GM12878 (cell line): ENCODE data around the gene DLG1. TPM values are rescaled to one million over a fixed set of nuclear protein-coding genes. Genes with fewer than 3 reads are reported as not detected.
A peak's percentile ranks its signal among the peaks of the same experiment; 100 is the strongest.

Source experiments
- ATAC-seq: fragments of 200-7000 bp; cut with Tn5 transposase; 3 replicates; pipeline ENCODE4 v1.9.1; 2020; ENCODE audit warnings: mild to moderate bottlenecking, moderate library complexity
- BruUV-seq: library from RNA; stranded (reverse); fragments of 400-500 nt; replicated peaks from 2 replicates; lab custom pipeline; 2021; lab: Mats Ljungman, UMichigan
- CTCF ChIA-PET: fragments of 300-600 bp; sonication (Branson Sonifier 250); formaldehyde crosslinking; extraction: SDS; loops from one replicate; lab custom pipeline; 2021; ENCODE audit warnings: inconsistent platforms; lab: Yijun Ruan, JAX
- POLR2A ChIA-PET: fragments of 350-600 bp; formaldehyde crosslinking; extraction: SDS; loops from one replicate; lab custom pipeline; 2021; ENCODE audit warnings: inconsistent platforms; lab: Charles Lee
- RAD21 ChIA-PET: fragments of 300-600 bp; sonication (Branson Sonifier 250); formaldehyde crosslinking; loops from one replicate; lab custom pipeline; 2023; ENCODE audit warnings: antibody characterized with exemption; ENCODE audit not compliant: unreplicated experiment; lab: Charles Lee
- SMC1A ChIA-PET: fragments of 300-600 bp; sonication (Branson Sonifier 250); formaldehyde crosslinking; loops from one replicate; lab custom pipeline; 2023; ENCODE audit not compliant: unreplicated experiment, uncharacterized antibody; lab: Charles Lee
- DNase-seq: peaks from one replicate; pipeline ENCODE4 v3.0.0-alpha.2; 2011; ENCODE audit warnings: low read depth, low spot score
- FAIRE-seq: peaks from 3 replicates; lab custom pipeline; 2011; peaks lifted over from hg19 to GRCh38; lab: Jason Lieb, UNC
- H2AFZ ChIP-seq: 2 replicates; pipeline ENCODE4 v1.6.0; 2011; ENCODE audit warnings: low read depth, low read length, control low read depth; ENCODE audit not compliant: control insufficient read depth
- H3K27ac ChIP-seq: 2 replicates; pipeline ENCODE4 v1.5.1; 2011; ENCODE audit warnings: control low read depth; ENCODE audit not compliant: control insufficient read depth, insufficient read depth
- H3K27me3 ChIP-seq, 2 experiments: replicated peaks in 1 of 2; 2 replicates each; pipeline versions ENCODE4 v1.6.0 to v1.6.1; 2011; ENCODE audit warnings: low read length in 1 of 2; ENCODE audit not compliant: control insufficient read depth in 2 of 2, insufficient read depth in 2 of 2
- H3K36me3 ChIP-seq, 2 experiments: 2 replicates each; pipeline ENCODE4 v1.5.1; 2011; ENCODE audit warnings: low read length in 1 of 2; ENCODE audit not compliant: control insufficient read depth in 2 of 2, insufficient read depth in 2 of 2
- H3K4me1 ChIP-seq: 2 replicates; pipeline ENCODE4 v1.6.1; 2011; ENCODE audit warnings: mild to moderate bottlenecking, low read length, moderate library complexity, mixed read lengths; ENCODE audit not compliant: control insufficient read depth, insufficient read depth
- H3K4me2 ChIP-seq: 2 replicates; pipeline ENCODE4 v1.6.0; 2011; ENCODE audit warnings: control low read depth; ENCODE audit not compliant: control insufficient read depth, insufficient read depth
- H3K4me3 ChIP-seq: fragments of 200-600 bp; sonication (generic); 2 replicates; pipeline ENCODE4 v1.5.1; 2016
- H3K79me2 ChIP-seq: 2 replicates; pipeline ENCODE4 v1.6.0; 2011; ENCODE audit warnings: low read length; ENCODE audit not compliant: control insufficient read depth, insufficient read depth
- H3K9ac ChIP-seq: 2 replicates; pipeline ENCODE4 v1.8.0; 2011; ENCODE audit warnings: low read length, control low read depth, mixed read lengths; ENCODE audit not compliant: control insufficient read depth, insufficient read depth
- H3K9me3 ChIP-seq: replicated peaks from 3 replicates; pipeline ENCODE4 v1.5.1; 2011; ENCODE audit warnings: mild to moderate bottlenecking, low read length; ENCODE audit not compliant: control insufficient read depth, insufficient read depth
- H4K20me1 ChIP-seq: 2 replicates; pipeline ENCODE4 v1.6.0; 2011; ENCODE audit not compliant: control insufficient read depth, insufficient read depth
- BCL3 ChIP-seq: IDR thresholded peaks from 2 replicates; pipeline ENCODE4 v1.6.1; 2011; ENCODE audit warnings: borderline replicate concordance, low read depth, mild to moderate bottlenecking, moderate library complexity, low read length; ENCODE audit not compliant: insufficient read depth, poor library complexity, severe bottlenecking
- BHLHE40 ChIP-seq, 2 experiments: fragments of 450-650 bp in 1 of 2; IDR thresholded peaks; 2 replicates each; pipeline ENCODE4 v1.6.1; 2011 to 2017; ENCODE audit warnings: low read depth in 2 of 2, borderline replicate concordance in 1 of 2, improper control_type of control experiment in 1 of 2, low read length in 1 of 2, mild to moderate bottlenecking in 1 of 2
- NFIC ChIP-seq: IDR thresholded peaks from 2 replicates; pipeline ENCODE4 v1.6.1; 2012; ENCODE audit warnings: low read depth, mild to moderate bottlenecking, inconsistent platforms, low read length, moderate library complexity
- NR2C2 ChIP-seq: IDR thresholded peaks from 2 replicates; pipeline ENCODE4 v1.6.1; 2011; ENCODE audit warnings: borderline replicate concordance, low read depth; ENCODE audit not compliant: control insufficient read depth, insufficient read length
- PBX3 ChIP-seq: IDR thresholded peaks from 2 replicates; pipeline ENCODE4 v1.6.1; 2011; ENCODE audit warnings: mild to moderate bottlenecking, low read depth, low read length, moderate library complexity; ENCODE audit not compliant: insufficient replicate concordance
- WGBS: methylation state at CpG from one replicate; pipeline ENCODE4 v1.1.6; 2016; ENCODE audit warnings: low lambda C conversion rate; ENCODE audit not compliant: insufficient replicate concordance, insufficient coverage; ENCODE audit errors: missing lambda C conversion rate; 5-methylcytosine and 5-hydroxymethylcytosine counted together
- in situ Hi-C: fragments of 300-500 bp; cut with MboI; formaldehyde crosslinking; loops from 9 replicates; pipeline ENCODE4 v1.14.3; 2018; ENCODE audit warnings: mixed read lengths
- intact Hi-C: fragments of 100-400 bp; cut with micrococcal nuclease; formaldehyde crosslinking; loops from one replicate; pipeline ENCODE4 v1.14.2; 2022; ENCODE audit not compliant: unreplicated experiment
- polyA plus RNA-seq, 11 experiments: library from polyadenylated mRNA; depleted of rRNA in 4 of 11; unstranded in 6 of 11; stranded (reverse) in 5 of 11; fragments of >200 nt; fragmentation: Nextera tagmentation in 4 of 11; fragmentation: Illumina TruSeq in 1 of 11; extraction: Ambion mirVana in 4 of 11; extraction: Trizol in 1 of 11; gene quantifications; 1 replicate in 1 of 11; 2 replicates in 10 of 11; pipeline versions ENCODE4 v1.2.1 to v1.2.3, GENCODE V29; 2011 to 2016; ENCODE audit warnings: inconsistent platforms in 2 of 11, missing spikeins in 2 of 11, low read depth in 1 of 11
- total RNA-seq, 4 experiments: library from RNA; depleted of rRNA in 3 of 4; stranded (reverse); fragments of >200 nt in 3 of 4; fragmentation: Illumina TruSeq in 1 of 4; extraction: Trizol in 1 of 4; gene quantifications; 2 replicates each; pipeline versions ENCODE4 v1.2.1 to v1.2.3, GENCODE V29; 2013 to 2021

Gene DLG1
- total and polyA plus RNA-seq, 10 of the 15 experiments (the other 5 are each of a cell fraction or from before 2014, with no cell fraction given) = 9.2 to 63.1 (median 40.1) TPM

- Histone ChIP-seq H3K9ac (no peak overlapping the region), H3K9me3 (no peaks in the 10 kb centered on the region; the same call in 2 of the 3 replicates), H3K79me2 (no peaks in the 10 kb centered on the region), H3K27me3 (no peaks in the 10 kb centered on the region), H3K36me3 (no peaks in the 10 kb centered on the region), H2AFZ (no peak overlapping the region), H3K27ac (no peak overlapping the region), H3K4me2 (no peak overlapping the region), H4K20me1 (no peaks in the 10 kb centered on the region), H3K4me1 (no peaks in the 10 kb centered on the region), H3K4me3 (no peak overlapping the region)
- 95% methylated on average over 19 of the region's 19 CpGs for WGBS
- TF ChIP-seq NR2C2 (peak; percentile 61), PBX3 (peak; percentile 48), BHLHE40 (IDR thresholded peaks at IDR 0.05; ENCODE audit: borderline replicate concordance in 1 of 2, low read depth in 2 of 2, low read length in 1 of 2) (no peak), BCL3 (peak; percentile 86), NFIC (0 out of 2 replicates have a peak, but pooled peaks have one; percentile 34)
- RAD21 ChIA-PET = no interaction called here
- in situ Hi-C loops (loop anchor here (25.0 kb wide), 1 partner anchor 517 kb away; no protein-coding TSS in a partner anchor), intact Hi-C loops (no loop called here)
- DNase-seq = no peak
- ATAC-seq = no peak
- SMC1A ChIA-PET = interaction anchor here (1.0 kb wide), 1 partner anchor 36 kb away, joined by 3 read pairs; no protein-coding TSS in a partner anchor
- FAIRE-seq = no peak
- BruUV-seq = no TSS peak
- CTCF ChIA-PET = no interaction called here
- POLR2A ChIA-PET = no interaction called here
Observed at GRCh38 chr3:196995027-196995426, 303.4 kb downstream of the DLG1 start.
